Ishikawa (cell line): ENCODE data around the gene IGFBP7.

Experiments
- EGR1 ChIP-seq: IDR thresholded peaks from 2 replicates; pipeline ENCODE4 v1.6.1; 2012
- EP300 ChIP-seq: IDR thresholded peaks from 2 replicates; pipeline ENCODE4 v1.6.1; 2012; ENCODE audit warnings: borderline replicate concordance
- NFIC ChIP-seq: IDR thresholded peaks from 2 replicates; pipeline ENCODE4 v1.6.1; 2012
- RAD21 ChIP-seq: IDR thresholded peaks from 2 replicates; pipeline ENCODE4 v1.6.1; 2012; ENCODE audit warnings: low read depth
- YY1 ChIP-seq: IDR thresholded peaks from 2 replicates; pipeline ENCODE4 v1.6.1; 2012; ENCODE audit warnings: low read depth
- TF ChIP-seq, protein P1 (sequence below): IDR thresholded peaks from 2 replicates; pipeline ENCODE4 v1.6.1; 2012; ENCODE audit warnings: low read depth, mild to moderate bottlenecking
- TF ChIP-seq, protein P2 (sequence below): IDR thresholded peaks from 2 replicates; pipeline ENCODE4 v1.6.1; 2012

DNA sequence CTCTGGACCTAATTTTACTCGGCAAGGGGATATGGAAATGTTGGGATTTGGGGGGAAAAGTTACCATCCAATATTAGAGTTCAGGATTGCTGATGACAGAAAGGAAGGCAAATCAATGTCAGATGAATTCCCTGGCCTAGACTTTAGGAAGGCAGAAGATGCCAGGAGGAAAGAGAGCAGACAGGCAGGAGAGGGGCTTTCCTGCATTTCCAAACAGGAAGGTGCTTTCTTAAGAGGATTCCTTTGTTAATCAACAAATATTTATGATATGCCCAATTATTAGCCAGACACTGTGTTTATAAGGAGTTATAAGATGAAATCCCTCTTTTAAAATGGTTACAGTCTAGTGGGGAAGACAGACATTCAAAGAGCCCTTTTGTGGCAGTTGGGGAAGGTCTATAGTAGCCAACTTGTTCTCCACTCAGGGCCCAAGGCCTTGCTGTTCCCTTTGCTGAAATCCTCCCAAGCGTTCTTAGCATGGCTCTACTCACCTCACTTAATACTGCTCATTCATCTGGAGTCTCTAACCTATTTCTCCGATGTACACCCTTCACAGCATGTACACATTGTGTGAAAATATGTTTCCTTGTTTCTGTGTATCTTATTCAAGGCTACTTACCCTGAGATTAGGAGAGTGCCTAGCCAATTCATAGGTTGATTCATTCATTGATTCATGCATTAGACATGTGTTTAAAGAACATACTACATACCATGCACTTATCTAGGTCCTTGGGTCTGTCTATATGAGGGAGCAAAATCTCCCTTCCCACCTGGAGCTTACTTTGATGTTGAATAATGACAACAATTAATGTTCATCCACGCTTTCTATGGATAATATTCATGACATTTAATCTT, 5.3 kb downstream of the IGFBP7 start:
- TF ChIP-seq YY1 (no peak), RAD21 (no peak), EP300 (no peak), NFIC (no peak), EGR1 (no peak)
- TF ChIP-seq, protein P1, sequence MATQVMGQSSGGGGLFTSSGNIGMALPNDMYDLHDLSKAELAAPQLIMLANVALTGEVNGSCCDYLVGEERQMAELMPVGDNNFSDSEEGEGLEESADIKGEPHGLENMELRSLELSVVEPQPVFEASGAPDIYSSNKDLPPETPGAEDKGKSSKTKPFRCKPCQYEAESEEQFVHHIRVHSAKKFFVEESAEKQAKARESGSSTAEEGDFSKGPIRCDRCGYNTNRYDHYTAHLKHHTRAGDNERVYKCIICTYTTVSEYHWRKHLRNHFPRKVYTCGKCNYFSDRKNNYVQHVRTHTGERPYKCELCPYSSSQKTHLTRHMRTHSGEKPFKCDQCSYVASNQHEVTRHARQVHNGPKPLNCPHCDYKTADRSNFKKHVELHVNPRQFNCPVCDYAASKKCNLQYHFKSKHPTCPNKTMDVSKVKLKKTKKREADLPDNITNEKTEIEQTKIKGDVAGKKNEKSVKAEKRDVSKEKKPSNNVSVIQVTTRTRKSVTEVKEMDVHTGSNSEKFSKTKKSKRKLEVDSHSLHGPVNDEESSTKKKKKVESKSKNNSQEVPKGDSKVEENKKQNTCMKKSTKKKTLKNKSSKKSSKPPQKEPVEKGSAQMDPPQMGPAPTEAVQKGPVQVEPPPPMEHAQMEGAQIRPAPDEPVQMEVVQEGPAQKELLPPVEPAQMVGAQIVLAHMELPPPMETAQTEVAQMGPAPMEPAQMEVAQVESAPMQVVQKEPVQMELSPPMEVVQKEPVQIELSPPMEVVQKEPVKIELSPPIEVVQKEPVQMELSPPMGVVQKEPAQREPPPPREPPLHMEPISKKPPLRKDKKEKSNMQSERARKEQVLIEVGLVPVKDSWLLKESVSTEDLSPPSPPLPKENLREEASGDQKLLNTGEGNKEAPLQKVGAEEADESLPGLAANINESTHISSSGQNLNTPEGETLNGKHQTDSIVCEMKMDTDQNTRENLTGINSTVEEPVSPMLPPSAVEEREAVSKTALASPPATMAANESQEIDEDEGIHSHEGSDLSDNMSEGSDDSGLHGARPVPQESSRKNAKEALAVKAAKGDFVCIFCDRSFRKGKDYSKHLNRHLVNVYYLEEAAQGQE = no peak
- TF ChIP-seq, protein P2, sequence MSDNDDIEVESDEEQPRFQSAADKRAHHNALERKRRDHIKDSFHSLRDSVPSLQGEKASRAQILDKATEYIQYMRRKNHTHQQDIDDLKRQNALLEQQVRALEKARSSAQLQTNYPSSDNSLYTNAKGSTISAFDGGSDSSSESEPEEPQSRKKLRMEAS = no peak
